Panc1 (cell line): Measurements from ENCODE around the gene TPSB2. TPM values are rescaled to one million over a fixed set of nuclear protein-coding genes. Genes with fewer than 3 reads are reported as not detected.

Experiments used
- ATAC-seq: fragments of 200-7000 bp; cut with Tn5 transposase; 2 replicates; pipeline ENCODE4 v1.9.1; 2020; ENCODE audit warnings: mild to moderate bottlenecking, moderate library complexity
- BruUV-seq: library from RNA; stranded (reverse); fragments of 400-500 nt; replicated peaks from 2 replicates; lab custom pipeline; 2021; lab: Mats Ljungman, UMichigan
- CTCF ChIA-PET: fragments of 300-600 bp; sonication (Branson Sonifier 250); formaldehyde crosslinking; loops from one replicate; lab custom pipeline; 2022; ENCODE audit warnings: antibody characterized with exemption; lab: Charles Lee
- POLR2A ChIA-PET: fragments of 300-600 bp; sonication (Branson Sonifier 250); formaldehyde crosslinking; loops from one replicate; lab custom pipeline; 2022; ENCODE audit warnings: antibody characterized with exemption; lab: Charles Lee
- DNase-seq: peaks from one replicate; pipeline ENCODE4 v3.0.0-alpha.2; 2010; ENCODE audit warnings: low read depth, low spot score
- H3K27ac ChIP-seq: 2 replicates; pipeline ENCODE4 v1.5.1; 2011; ENCODE audit warnings: mild to moderate bottlenecking, low read length, inconsistent platforms
- H3K27me3 ChIP-seq: fragments of 200-500 bp; sonication (Bioruptor generic); 2 replicates; pipeline ENCODE4 v1.6.0; 2014; ENCODE audit warnings: low read length, inconsistent platforms; ENCODE audit not compliant: control insufficient read depth, insufficient read depth
- H3K36me3 ChIP-seq: fragments of 200-500 bp; sonication (Bioruptor generic); 2 replicates; pipeline ENCODE4 v1.5.1; 2014; ENCODE audit warnings: inconsistent platforms, mild to moderate bottlenecking, low read length, moderate library complexity; ENCODE audit not compliant: control insufficient read depth, insufficient read depth
- H3K4me1 ChIP-seq: 2 replicates; pipeline ENCODE4 v1.5.1; 2011; ENCODE audit warnings: inconsistent platforms, mild to moderate bottlenecking, low read length, moderate library complexity; ENCODE audit not compliant: control insufficient read depth, insufficient read depth
- H3K4me3 ChIP-seq, 2 experiments: 2 replicates each; pipeline ENCODE4 v1.5.1; 2011 to 2012; ENCODE audit warnings: low read depth in 2 of 2, low read length in 2 of 2, mild to moderate bottlenecking in 2 of 2, inconsistent platforms in 1 of 2, moderate library complexity in 1 of 2
- H3K9me3 ChIP-seq: fragments of 200-500 bp; sonication (Bioruptor generic); 2 replicates; pipeline ENCODE4 v1.5.1; 2014; ENCODE audit warnings: low read depth, mild to moderate bottlenecking, inconsistent platforms, low read length, moderate library complexity; ENCODE audit not compliant: control insufficient read depth, insufficient read depth
- POLR2AphosphoS5 ChIP-seq: IDR thresholded peaks from 2 replicates; pipeline ENCODE4 v1.6.1; 2012; ENCODE audit warnings: mild to moderate bottlenecking, low read depth, low read length, moderate library complexity
- REST ChIP-seq, 2 experiments: IDR thresholded peaks; 2 replicates each; pipeline ENCODE4 v1.6.1; 2011 to 2012; ENCODE audit warnings: low read depth in 2 of 2, control low read depth in 1 of 2, low read length in 1 of 2, mild to moderate bottlenecking in 1 of 2, moderate library complexity in 1 of 2; ENCODE audit not compliant: insufficient read depth in 1 of 2
- SIN3A ChIP-seq: IDR thresholded peaks from 2 replicates; pipeline ENCODE4 v1.6.1; 2012; ENCODE audit warnings: low read depth, mild to moderate bottlenecking, low read length, moderate library complexity, borderline replicate concordance; ENCODE audit not compliant: insufficient read depth
- TCF7L2 ChIP-seq: IDR thresholded peaks from 2 replicates; pipeline ENCODE4 v1.6.1; 2011; ENCODE audit warnings: mild to moderate bottlenecking, low read depth, low read length, inconsistent platforms
- in situ Hi-C: cut with HindIII; loops from 2 replicates; pipeline ENCODE4 v1.10.0; 2016; ENCODE audit warnings: low sequenced_read_pairs, low pct_unique_long_range_greater_than_20kb
- intact Hi-C: fragments of 100-400 bp; cut with micrococcal nuclease; formaldehyde crosslinking; loops from one replicate; pipeline ENCODE4 v1.10.0; 2022; ENCODE audit not compliant: unreplicated experiment
- total RNA-seq: library from RNA; stranded (reverse); gene quantifications from one replicate; pipeline ENCODE4 v1.2.1, GENCODE V29; 2021; ENCODE audit not compliant: unreplicated experiment
- TF ChIP-seq, protein P1 (sequence below): fragments of 450-650 bp; IDR thresholded peaks from 2 replicates; pipeline ENCODE4 v1.5.1; 2017; ENCODE audit warnings: mild to moderate bottlenecking

Gene TPSB2
- total RNA-seq, 1 experiment from 2014 or later, result 0.57 TPM

DNA sequence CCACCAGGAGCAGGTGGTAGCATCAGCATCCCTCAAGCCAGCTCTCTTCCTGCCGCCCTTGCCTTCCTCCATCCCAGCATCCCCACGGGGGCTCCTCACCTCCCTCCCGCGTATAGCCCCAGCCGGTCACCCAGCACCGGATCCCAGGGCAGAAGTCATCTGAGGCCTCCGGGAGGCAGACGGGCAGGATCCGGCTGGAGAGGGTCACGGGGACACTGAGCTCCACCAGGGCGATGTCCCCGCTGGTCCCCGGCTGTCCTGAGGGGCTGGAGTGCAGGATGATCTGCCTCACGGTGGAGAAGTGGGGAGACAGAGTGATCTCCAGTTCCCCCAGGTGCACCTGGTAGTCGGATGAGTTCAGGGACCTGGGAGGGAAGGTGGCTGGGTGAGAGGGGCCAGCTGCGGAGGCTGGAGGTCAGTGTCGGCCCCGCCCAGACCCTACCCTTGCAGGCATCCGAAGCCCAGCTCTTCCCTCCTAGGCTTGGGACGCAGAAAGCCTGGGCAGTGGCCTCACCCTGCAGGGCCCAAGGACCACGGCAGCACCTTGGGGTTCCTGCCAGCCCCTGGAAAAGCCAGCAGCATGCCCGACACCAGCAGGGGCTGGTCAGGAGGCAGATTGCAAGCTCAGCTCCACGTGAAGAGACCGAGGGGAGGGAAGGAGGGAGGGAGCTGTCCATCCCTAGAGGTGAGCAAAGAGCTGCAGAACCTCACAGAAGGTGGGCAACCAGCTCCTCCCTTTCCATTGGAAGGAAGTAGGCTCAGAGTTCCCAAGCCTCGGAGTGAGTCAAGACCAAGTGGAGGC, 7.2 kb downstream of the TPSB2 start:
- TF ChIP-seq POLR2AphosphoS5, result no peak
- TF ChIP-seq SIN3A, result no peak
- TF ChIP-seq TCF7L2, result no peak
- TF ChIP-seq, protein P1, sequence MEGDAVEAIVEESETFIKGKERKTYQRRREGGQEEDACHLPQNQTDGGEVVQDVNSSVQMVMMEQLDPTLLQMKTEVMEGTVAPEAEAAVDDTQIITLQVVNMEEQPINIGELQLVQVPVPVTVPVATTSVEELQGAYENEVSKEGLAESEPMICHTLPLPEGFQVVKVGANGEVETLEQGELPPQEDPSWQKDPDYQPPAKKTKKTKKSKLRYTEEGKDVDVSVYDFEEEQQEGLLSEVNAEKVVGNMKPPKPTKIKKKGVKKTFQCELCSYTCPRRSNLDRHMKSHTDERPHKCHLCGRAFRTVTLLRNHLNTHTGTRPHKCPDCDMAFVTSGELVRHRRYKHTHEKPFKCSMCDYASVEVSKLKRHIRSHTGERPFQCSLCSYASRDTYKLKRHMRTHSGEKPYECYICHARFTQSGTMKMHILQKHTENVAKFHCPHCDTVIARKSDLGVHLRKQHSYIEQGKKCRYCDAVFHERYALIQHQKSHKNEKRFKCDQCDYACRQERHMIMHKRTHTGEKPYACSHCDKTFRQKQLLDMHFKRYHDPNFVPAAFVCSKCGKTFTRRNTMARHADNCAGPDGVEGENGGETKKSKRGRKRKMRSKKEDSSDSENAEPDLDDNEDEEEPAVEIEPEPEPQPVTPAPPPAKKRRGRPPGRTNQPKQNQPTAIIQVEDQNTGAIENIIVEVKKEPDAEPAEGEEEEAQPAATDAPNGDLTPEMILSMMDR, result no peak
- no peak for TF ChIP-seq REST (IDR thresholded peaks at IDR 0.05; ENCODE audit: insufficient read depth in 1 of 2, low read depth in 2 of 2, low read length in 1 of 2)
- in situ Hi-C loops (no loop called here), intact Hi-C loops (no loop called here)
- Histone ChIP-seq H3K4me1 (peaks cover 12% of the 10 kb centered on the region), H3K36me3 (no peaks in the 10 kb centered on the region), H3K4me3 (no peak overlapping the region), H3K9me3 (no peaks in the 10 kb centered on the region), H3K27me3 (no peaks in the 10 kb centered on the region), H3K27ac (no peak overlapping the region)
- ATAC-seq (no peak), DNase-seq (no peak)
- ChIA-PET CTCF (interaction anchor here (0.6 kb wide), 1 partner anchor 49 kb away, joined by 3 read pairs; no protein-coding TSS in a partner anchor), POLR2A (no interaction called here)
- no TSS peak for BruUV-seq

- no TSS peak for BruUV-seq
- H3K4me1 ChIP-seq, result peaks cover 12% of the 10 kb centered on the region
- no peak for DNase-seq
- ChIA-PET CTCF (no interaction called here), POLR2A (no interaction called here)
- H3K27me3 ChIP-seq, result no peaks in the 10 kb centered on the region
- TF ChIP-seq, protein P1, result no peak
- TF ChIP-seq SIN3A (no peak), REST (IDR thresholded peaks at IDR 0.05; ENCODE audit: insufficient read depth in 1 of 2, low read depth in 2 of 2, low read length in 1 of 2) (no peak), POLR2AphosphoS5 (no peak), TCF7L2 (no peak)
- ATAC-seq, result no peak
- no peaks in the 10 kb centered on the region for H3K9me3 ChIP-seq
- no peaks in the 10 kb centered on the region for H3K36me3 ChIP-seq
- in situ Hi-C loops (no loop called here), intact Hi-C loops (no loop called here)
- H3K27ac ChIP-seq, result no peak overlapping the region
- H3K4me3 ChIP-seq, result no peak overlapping the region
Observed at GRCh38 chr16:1221628-1222552, 8.1 kb downstream of the TPSB2 start.
